Measurements from ENCODE around the gene EFHD2. TPM values are rescaled to one million over a fixed set of nuclear protein-coding genes. Genes with fewer than 3 reads are reported as not detected.

EFHD2 gene
- total RNA-seq, 1 donor from 2014 or later, result 55.3 TPM

DNA sequence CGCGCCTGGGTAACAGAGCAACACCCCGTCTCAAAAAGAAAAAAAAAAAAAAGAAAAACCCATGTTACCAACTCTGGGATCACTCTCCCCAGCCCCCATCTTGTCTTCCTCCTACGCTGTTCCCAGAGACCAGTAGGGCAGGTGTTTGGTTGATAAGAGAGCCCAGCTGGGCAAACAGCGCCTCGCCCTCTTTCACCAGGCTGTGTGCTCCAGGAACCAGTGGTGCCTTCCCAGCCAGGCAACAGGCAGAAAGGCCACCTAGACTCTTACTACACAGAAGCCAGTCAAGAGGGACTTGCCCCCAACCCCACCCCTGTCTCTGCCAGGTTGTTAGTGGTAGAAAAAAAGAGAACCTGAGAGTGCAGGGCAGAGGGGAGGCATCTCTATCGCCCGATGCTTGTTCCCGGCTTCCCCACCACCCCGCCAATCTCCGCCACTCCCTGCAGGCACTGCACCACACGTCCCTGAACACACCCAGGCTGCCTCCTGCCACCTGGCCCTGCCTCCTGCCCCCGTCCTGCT lies 14.5 kb downstream of the EFHD2 start:
- Mint-ChIP-seq H3K4me1 (peaks cover 4% of the 10 kb centered on the region), H3K9me3 (no peaks in the 10 kb centered on the region), H3K4me3 (no peak overlapping the region), H3K27ac (no peak overlapping the region), H3K27me3 (no peaks in the 10 kb centered on the region), H3K36me3 (ENCODE audit: low read depth) (peaks cover 50% of the 10 kb centered on the region)
- intact Hi-C loops (cut with micrococcal nuclease), result no loop called here
- POLR2A ChIA-PET, result no interaction called here
- TF ChIP-seq, protein P1, sequence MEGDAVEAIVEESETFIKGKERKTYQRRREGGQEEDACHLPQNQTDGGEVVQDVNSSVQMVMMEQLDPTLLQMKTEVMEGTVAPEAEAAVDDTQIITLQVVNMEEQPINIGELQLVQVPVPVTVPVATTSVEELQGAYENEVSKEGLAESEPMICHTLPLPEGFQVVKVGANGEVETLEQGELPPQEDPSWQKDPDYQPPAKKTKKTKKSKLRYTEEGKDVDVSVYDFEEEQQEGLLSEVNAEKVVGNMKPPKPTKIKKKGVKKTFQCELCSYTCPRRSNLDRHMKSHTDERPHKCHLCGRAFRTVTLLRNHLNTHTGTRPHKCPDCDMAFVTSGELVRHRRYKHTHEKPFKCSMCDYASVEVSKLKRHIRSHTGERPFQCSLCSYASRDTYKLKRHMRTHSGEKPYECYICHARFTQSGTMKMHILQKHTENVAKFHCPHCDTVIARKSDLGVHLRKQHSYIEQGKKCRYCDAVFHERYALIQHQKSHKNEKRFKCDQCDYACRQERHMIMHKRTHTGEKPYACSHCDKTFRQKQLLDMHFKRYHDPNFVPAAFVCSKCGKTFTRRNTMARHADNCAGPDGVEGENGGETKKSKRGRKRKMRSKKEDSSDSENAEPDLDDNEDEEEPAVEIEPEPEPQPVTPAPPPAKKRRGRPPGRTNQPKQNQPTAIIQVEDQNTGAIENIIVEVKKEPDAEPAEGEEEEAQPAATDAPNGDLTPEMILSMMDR (IDR thresholded peaks at IDR 0.05), result no peak
- DNase-seq (no peak), ATAC-seq (ENCODE audit: low read depth) (no peak)
- CTCF ChIA-PET, result interaction anchor here (1.7 to 1.9 kb wide), 2 partner anchors 101 kb away, joined by 4 read pairs; no protein-coding TSS in a partner anchor

- Mint-ChIP-seq H3K36me3 (ENCODE audit: low read depth) (peaks cover 55% of the 10 kb centered on the region), H3K4me3 (no peak overlapping the region), H3K9me3 (no peaks in the 10 kb centered on the region), H3K4me1 (peaks cover 4% of the 10 kb centered on the region), H3K27ac (no peak overlapping the region), H3K27me3 (no peaks in the 10 kb centered on the region)
- intact Hi-C loops (cut with micrococcal nuclease), result no loop called here
- TF ChIP-seq, protein P1 (IDR thresholded peaks at IDR 0.05), result no peak
- ChIA-PET CTCF (interaction anchor here (1.9 kb wide), 1 partner anchor 102 kb away, joined by 4 read pairs; no protein-coding TSS in a partner anchor), POLR2A (no interaction called here)
- no peak for ATAC-seq (ENCODE audit: low read depth)
- DNase-seq, result no peak
Measured at GRCh38 chr1:15424981-15425380, 15.3 kb downstream of the EFHD2 start.

- POLR2A ChIA-PET, result no interaction called here
- ATAC-seq (ENCODE audit: low read depth) (no peak), DNase-seq (no peak)
- Mint-ChIP-seq H3K27ac (no peak overlapping the region), H3K36me3 (ENCODE audit: low read depth) (peaks cover 60% of the 10 kb centered on the region), H3K9me3 (no peaks in the 10 kb centered on the region), H3K4me3 (no peak overlapping the region), H3K4me1 (peaks cover 4% of the 10 kb centered on the region), H3K27me3 (no peaks in the 10 kb centered on the region)
- intact Hi-C loops (cut with micrococcal nuclease), result no loop called here
- CTCF ChIA-PET, result interaction anchor here (1.9 kb wide), 1 partner anchor 102 kb away, joined by 4 read pairs; no protein-coding TSS in a partner anchor
- TF ChIP-seq, protein P1 (IDR thresholded peaks at IDR 0.05), result no peak
Measured at GRCh38 chr1:15425521-15425920, 15.8 kb downstream of the EFHD2 start.

- H3K4me3 Mint-ChIP-seq, result no peak overlapping the region
- H3K36me3 Mint-ChIP-seq (ENCODE audit: low read depth), result peaks cover 58% of the 10 kb centered on the region
- peak overlapping the region; percentile 24 for H3K27ac Mint-ChIP-seq
- intact Hi-C loops (cut with micrococcal nuclease), result no loop called here
- no peak for DNase-seq
- no peak for ATAC-seq (ENCODE audit: low read depth)
- peaks cover 3% of the 10 kb centered on the region for H3K4me1 Mint-ChIP-seq
- no peaks in the 10 kb centered on the region for H3K9me3 Mint-ChIP-seq
- TF ChIP-seq, protein P1 (IDR thresholded peaks at IDR 0.05), result no peak
- no peaks in the 10 kb centered on the region for H3K27me3 Mint-ChIP-seq
- POLR2A ChIA-PET, result no interaction called here
- CTCF ChIA-PET, result interaction anchor here (1.9 kb wide), 1 partner anchor 103 kb away, joined by 4 read pairs; no protein-coding TSS in a partner anchor
Measured at GRCh38 chr1:15425958-15426357, 16.3 kb downstream of the EFHD2 start.

- Mint-ChIP-seq H3K4me1 (peaks cover 2% of the 10 kb centered on the region), H3K36me3 (ENCODE audit: low read depth) (peaks cover 52% of the 10 kb centered on the region), H3K27ac (peak overlapping the region; percentile 24), H3K9me3 (no peaks in the 10 kb centered on the region), H3K4me3 (no peak overlapping the region), H3K27me3 (no peaks in the 10 kb centered on the region)
- TF ChIP-seq, protein P1 (IDR thresholded peaks at IDR 0.05), result no peak
- CTCF ChIA-PET, result interaction anchor here (6.8 kb wide), 1 partner anchor 105 kb away, joined by 189 read pairs; no protein-coding TSS in a partner anchor
- POLR2A ChIA-PET, result no interaction called here
- intact Hi-C loops (cut with micrococcal nuclease), result no loop called here
- DNase-seq (no peak), ATAC-seq (ENCODE audit: low read depth) (no peak)
Measured at GRCh38 chr1:15426492-15427279, 17.0 kb downstream of the EFHD2 start.

Data from activated B cell treated with CpG ODN at 0.5 μM for 24 hours (primary cell).